ENCODE data around the gene BCL2L13. TPM values are rescaled to one million over a fixed set of nuclear protein-coding genes. Genes with fewer than 3 reads are reported as not detected.
"Not testable (repeated sequence)": the region's sequence is repeated elsewhere in the genome, so short reads cannot be mapped to it uniquely, and the experiment has no call there.

Gene BCL2L13
- total RNA-seq, 1 donor from 2014 or later: 34.6 TPM

GRCh38 chr22:17675584-17675983, 37.0 kb downstream of the BCL2L13 start:
- H3K27me3 Mint-ChIP-seq (ENCODE audit: insufficient read depth): no peaks in the 10 kb centered on the region
- peaks cover 8% of the 10 kb centered on the region for H3K36me3 Mint-ChIP-seq (ENCODE audit: low read depth)
- intact Hi-C loops (cut with micrococcal nuclease): no loop called here
- DNase-seq (ENCODE audit: low spot score): no peak
- no peak overlapping the region for H3K27ac Mint-ChIP-seq
- no peak overlapping the region for H3K4me3 Mint-ChIP-seq
- peaks cover 10% of the 10 kb centered on the region for H3K4me1 Mint-ChIP-seq (ENCODE audit: low read depth)
- no peaks in the 10 kb centered on the region for H3K9me3 Mint-ChIP-seq

- no peak for DNase-seq (ENCODE audit: low spot score)
- H3K4me3 Mint-ChIP-seq: no peak overlapping the region
- no peaks in the 10 kb centered on the region for H3K27me3 Mint-ChIP-seq (ENCODE audit: insufficient read depth)
- peaks cover 3% of the 10 kb centered on the region for H3K36me3 Mint-ChIP-seq (ENCODE audit: low read depth)
- no peak overlapping the region for H3K27ac Mint-ChIP-seq
- intact Hi-C loops (cut with micrococcal nuclease): no loop called here
- no peaks in the 10 kb centered on the region for H3K4me1 Mint-ChIP-seq (ENCODE audit: low read depth)
- no peaks in the 10 kb centered on the region for H3K9me3 Mint-ChIP-seq
These were observed 40.3 kb downstream of the BCL2L13 start for GRCh38 chr22:17678817-17679385.

GRCh38 chr22:17684245-17684644, 45.7 kb downstream of the BCL2L13 start:
- no peaks in the 10 kb centered on the region for H3K4me1 Mint-ChIP-seq (ENCODE audit: low read depth)
- H3K4me3 Mint-ChIP-seq: no peak overlapping the region
- intact Hi-C loops (cut with micrococcal nuclease): no loop called here
- H3K27me3 Mint-ChIP-seq (ENCODE audit: insufficient read depth): no peaks in the 10 kb centered on the region
- no peaks in the 10 kb centered on the region for H3K36me3 Mint-ChIP-seq (ENCODE audit: low read depth)
- H3K27ac Mint-ChIP-seq: no peak overlapping the region
- DNase-seq (ENCODE audit: low spot score): no peak
- H3K9me3 Mint-ChIP-seq: no peaks in the 10 kb centered on the region

- Mint-ChIP-seq H3K36me3 (ENCODE audit: low read depth) (peaks cover 11% of the 10 kb centered on the region), H3K4me1 (ENCODE audit: low read depth) (peaks cover 6% of the 10 kb centered on the region), H3K9me3 (no peaks in the 10 kb centered on the region), H3K4me3 (no peak overlapping the region), H3K27me3 (ENCODE audit: insufficient read depth) (no peaks in the 10 kb centered on the region), H3K27ac (no peak overlapping the region)
- intact Hi-C loops (cut with micrococcal nuclease): no loop called here
- no peak for DNase-seq (ENCODE audit: low spot score)
These were observed 54.3 kb downstream of the BCL2L13 start for GRCh38 chr22:17692841-17693240.

- Mint-ChIP-seq H3K4me1 (ENCODE audit: low read depth) (peaks cover 12% of the 10 kb centered on the region), H3K27me3 (ENCODE audit: insufficient read depth) (no peaks in the 10 kb centered on the region), H3K9me3 (no peaks in the 10 kb centered on the region), H3K36me3 (ENCODE audit: low read depth) (peaks cover 11% of the 10 kb centered on the region), H3K27ac (no peak overlapping the region), H3K4me3 (no peak overlapping the region)
- intact Hi-C loops (cut with micrococcal nuclease): no loop called here
- DNase-seq (ENCODE audit: low spot score): no peak
These were observed 55.6 kb downstream of the BCL2L13 start for GRCh38 chr22:17694193-17694592.

GRCh38 chr22:17694752-17695151, 56.2 kb downstream of the BCL2L13 start:
- no peak overlapping the region for H3K27ac Mint-ChIP-seq
- H3K4me3 Mint-ChIP-seq: no peak overlapping the region
- H3K4me1 Mint-ChIP-seq (ENCODE audit: low read depth): peaks cover 12% of the 10 kb centered on the region
- H3K27me3 Mint-ChIP-seq (ENCODE audit: insufficient read depth): no peaks in the 10 kb centered on the region
- DNase-seq (ENCODE audit: low spot score): no peak
- no peaks in the 10 kb centered on the region for H3K9me3 Mint-ChIP-seq
- peaks cover 11% of the 10 kb centered on the region for H3K36me3 Mint-ChIP-seq (ENCODE audit: low read depth)
- intact Hi-C loops (cut with micrococcal nuclease): no loop called here

GRCh38 chr22:17695986-17696385, 57.4 kb downstream of the BCL2L13 start:
- peaks cover 13% of the 10 kb centered on the region for H3K36me3 Mint-ChIP-seq (ENCODE audit: low read depth)
- intact Hi-C loops (cut with micrococcal nuclease): no loop called here
- H3K9me3 Mint-ChIP-seq: no peaks in the 10 kb centered on the region
- H3K27me3 Mint-ChIP-seq (ENCODE audit: insufficient read depth): no peaks in the 10 kb centered on the region
- H3K27ac Mint-ChIP-seq: no peak overlapping the region
- DNase-seq (ENCODE audit: low spot score): no peak
- peaks cover 12% of the 10 kb centered on the region for H3K4me1 Mint-ChIP-seq (ENCODE audit: low read depth)
- H3K4me3 Mint-ChIP-seq: no peak overlapping the region

GRCh38 chr22:17697196-17697595, 58.6 kb downstream of the BCL2L13 start:
- H3K4me3 Mint-ChIP-seq; H3K9me3 Mint-ChIP-seq; H3K27ac Mint-ChIP-seq; H3K27me3 Mint-ChIP-seq (ENCODE audit: insufficient read depth); intact Hi-C loops (cut with micrococcal nuclease); DNase-seq (ENCODE audit: low spot score): not testable (repeated sequence)
- Mint-ChIP-seq H3K4me1 (ENCODE audit: low read depth) (peaks cover 12% of the 10 kb centered on the region), H3K36me3 (ENCODE audit: low read depth) (peaks cover 11% of the 10 kb centered on the region)

GRCh38 chr22:17698276-17698675, 59.7 kb downstream of the BCL2L13 start:
- H3K36me3 Mint-ChIP-seq (ENCODE audit: low read depth); H3K9me3 Mint-ChIP-seq; DNase-seq (ENCODE audit: low spot score); H3K27ac Mint-ChIP-seq; intact Hi-C loops (cut with micrococcal nuclease); H3K27me3 Mint-ChIP-seq (ENCODE audit: insufficient read depth); H3K4me3 Mint-ChIP-seq: not testable (repeated sequence)
- H3K4me1 Mint-ChIP-seq (ENCODE audit: low read depth): peaks cover 12% of the 10 kb centered on the region

GRCh38 chr22:17698948-17699347, 60.4 kb downstream of the BCL2L13 start:
- no peaks in the 10 kb centered on the region for H3K27me3 Mint-ChIP-seq (ENCODE audit: insufficient read depth)
- H3K4me1 Mint-ChIP-seq (ENCODE audit: low read depth): peaks cover 12% of the 10 kb centered on the region
- intact Hi-C loops (cut with micrococcal nuclease): no loop called here
- peaks cover 13% of the 10 kb centered on the region for H3K36me3 Mint-ChIP-seq (ENCODE audit: low read depth)
- no peaks in the 10 kb centered on the region for H3K9me3 Mint-ChIP-seq
- DNase-seq (ENCODE audit: low spot score): no peak
- H3K27ac Mint-ChIP-seq: no peak overlapping the region
- H3K4me3 Mint-ChIP-seq: no peak overlapping the region

GRCh38 chr22:17699696-17700340, 61.3 kb downstream of the BCL2L13 start:
- Mint-ChIP-seq H3K27ac (no peak overlapping the region), H3K27me3 (ENCODE audit: insufficient read depth) (no peaks in the 10 kb centered on the region), H3K36me3 (ENCODE audit: low read depth) (peaks cover 11% of the 10 kb centered on the region), H3K4me3 (no peak overlapping the region), H3K9me3 (no peaks in the 10 kb centered on the region), H3K4me1 (ENCODE audit: low read depth) (peaks cover 8% of the 10 kb centered on the region)
- intact Hi-C loops (cut with micrococcal nuclease): no loop called here
- DNase-seq (ENCODE audit: low spot score): no peak

GRCh38 chr22:17700778-17701177, 62.2 kb downstream of the BCL2L13 start:
- Mint-ChIP-seq H3K36me3 (ENCODE audit: low read depth) (peaks cover 9% of the 10 kb centered on the region), H3K27me3 (ENCODE audit: insufficient read depth) (no peaks in the 10 kb centered on the region), H3K9me3 (no peaks in the 10 kb centered on the region), H3K27ac (no peak overlapping the region), H3K4me1 (ENCODE audit: low read depth) (peaks cover 10% of the 10 kb centered on the region), H3K4me3 (no peak overlapping the region)
- intact Hi-C loops (cut with micrococcal nuclease): no loop called here
- no peak for DNase-seq (ENCODE audit: low spot score)

- H3K9me3 Mint-ChIP-seq: no peaks in the 10 kb centered on the region
- DNase-seq (ENCODE audit: low spot score): no peak
- H3K27ac Mint-ChIP-seq: no peak overlapping the region
- H3K4me1 Mint-ChIP-seq (ENCODE audit: low read depth): peaks cover 22% of the 10 kb centered on the region
- H3K27me3 Mint-ChIP-seq (ENCODE audit: insufficient read depth): no peaks in the 10 kb centered on the region
- H3K4me3 Mint-ChIP-seq: no peak overlapping the region
- intact Hi-C loops (cut with micrococcal nuclease): no loop called here
- peaks cover 10% of the 10 kb centered on the region for H3K36me3 Mint-ChIP-seq (ENCODE audit: low read depth)
These were observed 65.3 kb downstream of the BCL2L13 start for GRCh38 chr22:17703811-17704210.

- DNase-seq (ENCODE audit: low spot score): no peak
- H3K9me3 Mint-ChIP-seq: no peaks in the 10 kb centered on the region
- no peak overlapping the region for H3K4me3 Mint-ChIP-seq
- no peak overlapping the region for H3K27ac Mint-ChIP-seq
- peaks cover 10% of the 10 kb centered on the region for H3K36me3 Mint-ChIP-seq (ENCODE audit: low read depth)
- H3K4me1 Mint-ChIP-seq (ENCODE audit: low read depth): peaks cover 19% of the 10 kb centered on the region
- intact Hi-C loops (cut with micrococcal nuclease): no loop called here
- H3K27me3 Mint-ChIP-seq (ENCODE audit: insufficient read depth): no peaks in the 10 kb centered on the region
These were observed 67.0 kb downstream of the BCL2L13 start for GRCh38 chr22:17705546-17705945.

Data from activated T-helper 1 cell treated with anti-CD3 and anti-CD28 coated beads, Interleukin-12 subunit alpha, Interleukin-12 subunit beta, Interleukin-2, Interleukin-4 antibody, amounts not matched to agents 30 ng/mL and 10 ng/mL and 1 ng/mL, durations not matched to agents 14 hours and 24 hours and 36 hours (primary cell).